ENCODE results near the gene LRIT2.
A peak's percentile ranks its signal among the peaks of the same experiment; 100 is the strongest.

The LRIT2 gene, protein sequence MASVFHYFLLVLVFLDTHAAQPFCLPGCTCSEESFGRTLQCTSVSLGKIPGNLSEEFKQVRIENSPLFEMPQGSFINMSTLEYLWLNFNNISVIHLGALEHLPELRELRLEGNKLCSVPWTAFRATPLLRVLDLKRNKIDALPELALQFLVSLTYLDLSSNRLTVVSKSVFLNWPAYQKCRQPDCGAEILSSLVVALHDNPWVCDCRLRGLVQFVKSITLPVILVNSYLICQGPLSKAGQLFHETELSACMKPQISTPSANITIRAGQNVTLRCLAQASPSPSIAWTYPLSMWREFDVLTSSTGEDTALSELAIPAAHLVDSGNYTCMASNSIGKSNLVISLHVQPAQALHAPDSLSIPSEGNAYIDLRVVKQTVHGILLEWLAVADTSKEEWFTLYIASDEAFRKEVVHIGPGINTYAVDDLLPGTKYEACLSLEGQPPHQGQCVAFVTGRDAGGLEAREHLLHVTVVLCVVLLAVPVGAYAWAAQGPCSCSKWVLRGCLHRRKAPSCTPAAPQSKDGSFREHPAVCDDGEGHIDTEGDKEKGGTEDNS

GRCh38 chr10:84225427-84226173, at the start of gene LRIT2:
Gene LRIT2 (minus strand): TSS chr10:84225544. CDS start chr10:84225520, 24 bp downstream.
- no peak for DNase-seq

DNA sequence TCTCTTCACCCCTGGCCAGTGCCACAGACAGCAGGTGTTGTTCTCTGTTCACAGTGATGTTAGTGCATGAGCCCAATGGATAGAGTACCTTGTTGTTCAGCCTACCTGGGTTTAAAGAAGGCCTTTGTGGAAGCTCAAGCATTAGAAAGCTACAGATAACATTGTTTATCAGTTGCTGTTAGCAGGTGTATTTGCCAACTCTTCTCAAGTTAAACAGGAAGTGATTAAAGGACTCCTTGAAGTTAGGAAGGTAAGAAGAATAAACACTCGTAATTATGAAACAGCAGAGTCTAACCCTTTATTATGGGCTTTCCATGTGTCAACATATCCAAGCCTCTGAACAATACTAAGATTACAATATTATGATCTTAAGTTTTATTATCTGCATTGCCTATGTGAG, 45.4 kb upstream of the LRIT2 start:
- no peak for DNase-seq

DNA sequence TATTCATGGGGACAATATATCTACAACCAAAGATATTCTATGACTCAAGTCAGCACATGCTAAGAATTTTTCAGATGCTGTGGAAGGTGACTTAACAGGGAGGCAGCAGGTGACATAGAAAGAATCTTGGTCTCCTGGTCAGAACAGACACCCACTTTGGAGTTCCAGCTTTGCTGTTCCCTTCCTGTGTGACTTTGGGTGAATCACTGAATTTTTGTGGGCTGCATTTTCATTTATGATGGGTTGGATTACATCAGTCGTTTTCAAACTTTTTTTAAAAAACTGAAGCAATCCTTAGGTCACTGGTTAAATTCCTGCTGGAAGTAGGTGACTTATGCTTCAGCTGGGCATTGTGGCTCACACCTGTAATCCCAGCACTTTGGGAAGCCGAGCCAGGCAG, 44.4 kb upstream of the LRIT2 start:
- DNase-seq = no peak

GRCh38 chr10:84269162-84269561, 43.8 kb upstream of the LRIT2 start:
- no peak for DNase-seq

GRCh38 chr10:84267503-84268126, 42.3 kb upstream of the LRIT2 start:
- peak; percentile 51 for DNase-seq

DNA sequence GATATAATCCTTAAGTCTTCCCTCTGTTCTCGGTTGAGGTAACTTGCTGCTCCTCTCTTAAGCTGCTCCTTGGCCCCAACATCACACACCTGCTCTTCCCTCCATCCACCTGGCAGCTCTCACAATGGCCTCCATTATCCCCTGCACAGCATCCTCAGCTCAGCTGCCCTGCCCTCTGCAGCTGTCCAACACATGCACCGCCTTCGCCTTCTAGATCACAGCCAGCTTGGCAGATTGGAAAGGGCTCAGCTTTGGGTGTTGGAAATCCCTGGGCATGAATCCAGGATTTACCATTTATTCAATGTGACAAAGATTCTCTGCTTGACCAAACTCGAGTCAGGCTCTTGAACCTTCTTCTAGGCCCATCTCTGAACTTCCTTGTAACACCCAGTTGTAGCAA, 40.1 kb upstream of the LRIT2 start:
- DNase-seq = no peak

GRCh38 chr10:84264611-84265141, 39.3 kb upstream of the LRIT2 start:
- DNase-seq = peak; percentile 50

DNA sequence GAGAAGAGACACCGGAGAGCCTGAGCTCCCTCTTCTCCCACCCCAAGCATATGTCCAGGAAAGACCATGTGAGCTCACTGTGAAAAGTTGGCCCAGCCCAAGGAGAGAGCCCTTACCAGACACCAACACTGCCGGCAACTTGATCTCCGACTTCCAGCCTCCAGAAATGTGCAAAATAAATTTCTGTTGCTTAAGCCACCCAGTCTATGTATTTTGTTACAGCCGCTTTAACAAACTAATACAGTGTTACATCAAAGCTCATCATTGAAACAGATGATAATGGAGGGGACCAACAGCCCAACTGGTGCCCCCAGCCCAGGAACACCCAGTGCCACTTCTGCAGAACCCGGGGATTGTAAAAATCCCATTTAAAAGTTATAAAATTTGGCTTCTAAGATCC, 38.4 kb upstream of the LRIT2 start:
- no peak for DNase-seq

DNA sequence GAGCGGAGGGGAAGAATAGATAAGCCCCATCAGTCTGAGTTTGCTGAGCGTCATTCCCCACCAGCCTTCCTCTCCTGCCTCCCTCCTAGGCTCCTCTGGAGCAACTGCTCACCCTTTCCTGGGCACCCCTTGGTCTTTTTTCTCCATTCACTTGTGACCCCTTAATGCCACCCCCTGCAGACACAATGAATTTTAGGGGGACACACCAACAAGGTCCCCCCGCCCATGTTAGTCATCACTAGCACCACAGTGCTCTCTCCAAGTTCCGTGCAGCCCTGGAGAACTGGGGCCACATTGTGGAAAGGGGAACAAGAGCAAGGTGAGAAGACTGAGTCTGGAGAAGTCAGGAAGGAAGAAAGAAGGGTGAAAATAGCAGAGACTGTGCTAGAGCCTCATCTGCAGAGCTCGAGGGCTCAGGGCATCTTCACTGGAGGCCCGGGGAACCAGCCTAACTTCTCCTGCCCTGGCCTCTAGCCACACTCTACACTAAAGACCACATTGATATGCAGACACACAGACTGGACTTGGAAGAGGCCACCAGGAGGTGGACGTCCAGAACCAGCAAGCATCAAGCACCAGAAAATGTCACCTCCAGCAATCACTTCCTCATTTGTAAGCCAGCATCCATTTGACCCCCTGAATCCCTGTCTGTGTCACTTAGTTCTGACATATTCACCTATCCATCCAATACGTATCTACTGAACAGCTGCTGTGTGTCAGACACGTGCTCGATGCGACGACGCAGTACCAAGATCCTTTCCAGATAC, 37.0 kb upstream of the LRIT2 start:
- DNase-seq = no peak

DNA sequence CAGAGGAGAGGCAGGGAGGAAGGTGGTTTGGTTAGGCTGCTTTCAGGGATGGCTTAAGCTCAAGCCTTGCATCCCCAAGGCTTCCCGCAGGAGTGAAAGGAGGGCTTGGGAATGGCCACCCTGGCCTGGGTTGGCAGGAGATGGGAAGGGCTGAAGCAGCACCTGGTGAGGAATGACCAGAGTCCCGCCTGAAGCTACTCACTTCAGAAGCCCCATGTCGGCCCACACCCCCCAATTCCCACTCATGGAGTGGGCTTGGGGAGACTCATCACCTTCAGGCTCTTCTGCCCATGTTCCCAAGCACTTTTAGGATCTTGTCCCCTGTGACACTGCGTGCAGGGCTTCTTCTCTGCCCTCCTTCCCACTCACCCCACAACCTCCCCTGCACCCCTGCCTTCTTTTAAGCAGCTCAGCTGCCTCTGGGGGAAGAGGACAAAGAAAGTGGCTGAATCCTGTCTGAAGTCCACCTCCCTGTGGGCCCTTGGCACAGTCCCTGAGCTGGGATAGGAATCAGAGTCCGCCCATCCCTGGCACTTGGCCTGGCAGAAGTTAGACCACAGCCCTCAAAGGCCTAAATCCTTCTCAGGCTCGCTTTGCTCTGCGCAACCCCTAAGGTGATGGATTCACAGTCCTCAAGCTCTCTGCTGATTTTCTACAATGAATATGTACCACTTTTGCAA, 36.0 kb upstream of the LRIT2 start:
- no peak for DNase-seq

DNA sequence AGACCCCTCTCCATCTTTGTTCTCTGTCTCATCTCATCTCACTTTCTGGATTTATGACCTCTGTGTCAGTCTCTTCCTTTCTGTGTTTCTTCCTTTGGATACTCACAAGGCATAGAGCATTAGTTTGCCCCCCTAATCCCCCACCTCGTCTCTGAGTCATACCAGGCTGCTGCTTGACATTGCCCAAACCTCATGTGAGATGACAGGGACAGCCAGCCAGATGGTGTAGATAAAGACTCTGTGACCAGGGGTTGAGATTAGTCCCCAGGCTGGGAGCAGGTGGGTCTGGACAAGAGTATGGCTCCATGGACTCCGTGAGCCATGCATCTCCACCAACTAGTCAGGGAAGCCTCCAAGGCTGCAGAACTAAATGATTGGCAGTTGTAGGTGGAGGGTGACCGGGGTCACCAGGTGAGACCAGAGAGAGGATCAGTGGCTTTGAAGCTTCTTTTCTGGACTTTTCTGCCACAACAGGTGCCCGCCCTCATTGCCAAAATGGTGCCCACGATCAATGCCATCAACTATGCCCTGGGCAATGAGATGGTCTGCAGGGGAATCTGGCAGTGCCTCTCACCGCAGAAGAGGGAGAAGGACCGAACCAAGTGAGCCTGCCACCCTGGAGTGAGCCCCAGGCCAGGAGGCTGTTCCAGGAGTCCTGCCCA, 32.8 kb upstream of the LRIT2 start:
- no peak for DNase-seq

- DNase-seq = no peak
These were observed 32.1 kb upstream of the LRIT2 start for GRCh38 chr10:84257343-84258020.

- DNase-seq = no peak
These were observed 31.4 kb upstream of the LRIT2 start for GRCh38 chr10:84256510-84257342.

GRCh38 chr10:84254552-84255478, 29.5 kb upstream of the LRIT2 start:
- DNase-seq = no peak

- DNase-seq = no peak
These were observed 23.4 kb upstream of the LRIT2 start for GRCh38 chr10:84248794-84249193.

GRCh38 chr10:84247496-84247895, 22.2 kb upstream of the LRIT2 start:
- DNase-seq = no peak

GRCh38 chr10:84244651-84245270, 19.4 kb upstream of the LRIT2 start, which contains the start of gene RGR:
Gene RGR (plus strand): TSS chr10:84245053. CDS start chr10:84245091, 38 bp downstream.
- no peak for DNase-seq

DNA sequence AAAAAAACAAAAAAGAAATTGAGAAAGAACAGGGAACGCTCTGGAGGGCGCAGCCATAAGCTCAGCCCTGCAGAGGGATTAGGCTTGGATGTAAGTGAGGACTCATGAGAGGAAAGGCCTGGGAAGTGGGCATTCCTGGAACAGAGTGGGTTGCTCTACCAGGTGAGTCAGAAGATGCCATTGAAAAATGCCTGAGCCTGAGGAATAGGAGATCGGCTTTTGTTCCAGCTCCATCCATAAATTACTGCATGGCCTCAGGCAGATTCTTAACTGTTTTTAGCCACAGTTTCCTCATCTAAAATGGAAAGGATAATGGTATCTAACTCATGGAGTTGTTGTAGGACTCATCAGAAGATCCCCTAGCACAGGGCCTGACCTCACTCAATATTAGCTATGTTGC, 18.4 kb upstream of the LRIT2 start:
- DNase-seq = no peak

All from activated effector memory CD4-positive, alpha-beta T cell treated with Interleukin-2 at 50 U/mL for 16 hours (primary cell).